SIG-M5 treated with dmso at 0.1 percent for 504 hours (cell line): ENCODE measurements around the gene SEC63.
"Not testable (repeated sequence)": the region's sequence is repeated elsewhere in the genome, so short reads cannot be mapped to it uniquely, and the experiment has no call there.

ENCODE experiments used
- DNase-seq: peaks from one replicate; lab custom pipeline; 2025; ENCODE audit not compliant: unreplicated experiment; lab: John Stamatoyannopoulos, UW

Gene SEC63

DNA sequence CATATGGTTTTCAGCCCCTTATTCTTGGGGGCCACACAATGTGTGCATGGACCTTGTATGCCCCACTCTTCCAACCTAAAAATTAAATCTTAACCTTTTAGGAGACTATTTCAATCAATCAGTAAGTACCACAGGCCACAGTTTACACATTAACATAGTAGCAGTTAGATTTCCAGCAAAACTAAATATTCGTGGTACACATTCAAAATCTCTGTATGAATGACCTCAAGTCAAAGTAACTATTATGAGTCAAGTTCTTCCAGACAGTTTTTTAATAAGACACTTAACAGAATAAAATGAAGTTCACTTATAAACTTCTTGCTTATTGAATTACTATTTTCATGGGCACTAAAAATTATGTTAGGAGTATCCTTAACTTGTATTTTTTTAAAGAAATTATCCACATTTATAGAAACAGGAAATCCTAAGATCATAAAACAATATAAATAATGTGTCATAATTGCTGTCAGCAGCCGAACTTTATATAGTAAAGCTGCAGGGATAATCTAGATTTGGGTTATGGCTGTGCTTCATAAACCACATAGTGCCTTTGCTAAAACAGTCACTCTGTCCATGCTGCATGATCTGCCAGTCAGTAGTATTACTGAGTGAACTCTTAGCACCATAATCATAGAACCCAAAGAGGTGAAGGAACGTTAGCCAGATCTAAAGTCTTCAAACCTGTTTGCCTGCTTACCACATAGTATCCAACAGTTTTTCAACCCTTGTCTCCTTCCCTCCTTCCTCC is 21.7 kb downstream of the SEC63 start:
- no peak for DNase-seq

DNA sequence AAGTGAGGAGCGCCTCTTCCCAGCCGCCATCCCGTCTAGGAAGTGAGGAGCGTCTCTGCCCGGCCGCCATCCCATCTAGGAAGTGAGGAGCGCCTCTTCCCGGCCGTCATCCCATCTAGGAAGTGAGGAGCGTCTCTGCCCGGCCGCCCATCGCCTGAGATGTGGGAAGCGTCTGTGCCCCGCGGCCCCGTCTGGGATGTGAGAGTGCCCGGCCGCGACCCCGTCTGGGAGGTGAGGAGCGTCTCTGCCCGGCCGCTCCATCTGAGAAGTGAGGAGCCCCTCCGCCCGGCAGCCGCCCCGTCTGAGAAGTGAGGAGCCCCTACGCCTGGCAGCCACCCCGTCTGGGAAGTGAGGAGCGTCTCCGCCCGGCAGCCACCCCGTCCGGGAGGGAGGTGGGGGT is 23.8 kb downstream of the SEC63 start:
- not testable (repeated sequence) for DNase-seq

DNA sequence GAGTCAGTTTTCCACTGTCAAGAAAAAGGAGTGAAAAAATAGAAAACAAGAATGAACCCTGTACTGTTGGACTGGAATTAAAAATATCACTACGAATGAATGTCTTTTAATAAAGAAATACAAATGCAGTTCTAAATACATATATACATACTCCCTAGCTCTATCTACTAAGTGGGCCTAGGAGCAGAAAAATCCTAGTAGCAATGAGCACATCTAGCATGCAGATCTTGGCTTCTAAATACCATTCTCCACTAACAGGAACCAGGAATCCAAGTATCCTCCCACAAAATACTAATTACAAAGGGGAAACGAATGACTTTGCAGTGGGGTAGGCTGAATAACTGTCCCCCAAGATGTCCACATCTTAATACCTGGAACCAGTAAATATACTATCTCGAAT is 25.4 kb downstream of the SEC63 start:
- DNase-seq = no peak

DNA sequence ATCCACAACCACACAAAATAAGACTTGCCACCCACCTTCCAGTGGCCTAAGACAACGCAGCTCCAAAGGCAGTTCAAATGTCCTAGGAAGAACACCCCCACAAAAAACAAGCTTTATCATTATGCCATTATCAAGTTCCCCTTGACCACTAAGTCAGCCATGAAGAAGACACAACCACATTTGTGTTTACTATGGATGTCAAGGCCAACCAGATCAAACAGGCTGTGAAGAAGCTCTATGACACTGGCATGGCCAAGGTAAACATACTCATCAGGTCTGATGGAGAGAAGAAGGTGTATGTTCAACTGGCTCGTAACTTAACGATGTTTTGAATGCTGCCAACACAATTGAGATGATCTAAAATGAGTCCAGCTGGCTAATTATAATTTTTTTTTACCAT is 26.1 kb downstream of the SEC63 start:
- no peak for DNase-seq

DNA sequence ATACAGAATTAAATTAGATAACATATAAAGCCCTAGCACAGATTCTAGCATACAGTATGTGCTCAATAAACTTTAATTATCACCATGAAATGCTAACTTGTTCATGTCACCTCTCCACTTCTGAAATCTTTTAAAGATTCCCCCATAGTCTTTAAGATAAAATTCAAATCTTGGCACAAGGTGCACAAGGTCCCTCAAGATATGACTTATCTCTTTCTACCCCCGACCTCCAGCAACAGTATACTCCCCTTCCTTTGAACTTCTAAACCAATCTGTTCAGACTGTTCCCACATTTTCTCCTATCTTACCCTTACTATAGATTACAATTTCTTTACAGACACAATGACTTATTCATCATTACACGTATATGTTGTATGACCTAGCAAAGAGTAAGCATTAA is 29.0 kb downstream of the SEC63 start:
- DNase-seq = no peak

DNA sequence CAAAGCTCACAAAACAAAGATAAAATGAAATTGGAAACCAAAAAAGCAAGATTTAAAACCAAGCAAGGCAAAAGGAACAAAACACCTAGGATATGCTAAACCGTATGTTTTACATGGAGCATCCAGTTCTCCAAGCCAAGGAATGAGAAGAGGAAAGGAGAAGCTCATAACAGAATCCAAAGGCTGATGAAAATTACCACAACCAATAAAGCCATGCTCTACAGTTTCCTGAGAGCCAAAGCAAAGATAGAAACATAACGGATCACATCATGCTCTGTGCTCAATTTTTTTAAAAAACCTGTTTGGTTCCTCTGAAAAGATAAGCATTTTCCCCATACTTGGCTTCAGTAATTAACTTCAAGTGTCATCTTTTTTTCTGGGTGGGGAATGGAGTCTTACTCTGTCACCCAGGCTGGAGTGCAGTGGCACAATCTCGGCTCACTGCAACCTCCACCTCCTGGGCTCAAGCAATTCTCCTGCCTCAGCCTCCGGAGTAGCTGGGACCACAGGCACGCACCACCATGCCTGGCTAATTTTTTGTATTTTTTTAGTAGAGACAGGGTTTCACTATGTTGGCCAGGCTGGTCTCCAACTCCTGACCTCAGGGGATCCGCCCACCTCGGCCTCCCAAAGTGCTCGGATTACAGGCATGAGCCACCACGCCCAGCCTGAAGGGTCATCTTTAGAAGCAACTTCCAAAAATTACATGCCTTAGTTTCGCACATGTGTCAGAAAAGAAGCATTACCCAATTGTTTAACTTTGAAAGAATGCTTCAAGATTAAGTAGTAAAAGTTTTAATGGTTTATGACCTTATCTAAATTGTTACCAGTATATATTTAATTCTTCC is 31.1 kb downstream of the SEC63 start:
- not testable (repeated sequence) for DNase-seq

DNA sequence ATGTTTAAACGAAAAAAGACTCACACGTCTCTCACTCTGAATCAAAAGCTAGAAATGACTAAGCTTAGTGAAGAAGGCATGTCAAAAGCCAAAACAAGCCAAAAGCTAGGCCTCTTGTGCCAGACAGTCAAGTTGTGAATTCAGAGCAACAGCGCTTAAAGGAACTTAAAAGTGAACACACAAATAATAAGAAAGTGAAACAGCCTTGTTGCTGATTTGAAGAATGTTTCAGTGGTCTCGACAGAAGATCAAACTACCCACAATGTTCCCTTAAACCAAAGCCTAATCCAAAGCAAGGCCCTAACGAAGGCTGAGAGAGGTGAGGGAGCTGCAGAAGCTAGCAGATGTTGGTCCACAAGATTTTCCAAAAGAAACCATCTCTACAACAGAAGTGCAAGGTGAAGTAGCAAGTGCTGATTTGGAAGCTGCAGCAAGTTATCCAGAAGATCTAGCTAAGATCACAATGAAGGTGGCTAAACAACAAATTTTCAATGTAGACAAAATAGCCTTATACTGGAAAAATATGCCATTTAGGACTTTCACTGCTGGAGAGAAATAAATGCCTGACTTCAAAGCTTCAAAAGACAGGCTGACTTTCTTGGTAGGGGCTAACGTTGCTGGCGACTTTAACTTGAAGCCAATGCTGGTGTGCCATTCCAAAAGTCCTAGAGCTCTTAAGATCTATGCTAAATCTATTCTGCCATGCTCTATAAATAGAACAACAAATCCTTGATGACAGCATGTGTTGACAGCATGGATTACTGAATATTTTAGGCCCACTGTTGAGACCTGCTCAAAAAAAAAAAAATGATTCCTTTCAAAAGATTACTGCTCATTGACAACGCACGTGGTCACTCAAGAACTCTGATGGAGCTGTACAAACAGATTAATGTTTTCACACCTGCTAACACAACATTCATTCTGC is 40.3 kb downstream of the SEC63 start:
- DNase-seq = no peak

DNA sequence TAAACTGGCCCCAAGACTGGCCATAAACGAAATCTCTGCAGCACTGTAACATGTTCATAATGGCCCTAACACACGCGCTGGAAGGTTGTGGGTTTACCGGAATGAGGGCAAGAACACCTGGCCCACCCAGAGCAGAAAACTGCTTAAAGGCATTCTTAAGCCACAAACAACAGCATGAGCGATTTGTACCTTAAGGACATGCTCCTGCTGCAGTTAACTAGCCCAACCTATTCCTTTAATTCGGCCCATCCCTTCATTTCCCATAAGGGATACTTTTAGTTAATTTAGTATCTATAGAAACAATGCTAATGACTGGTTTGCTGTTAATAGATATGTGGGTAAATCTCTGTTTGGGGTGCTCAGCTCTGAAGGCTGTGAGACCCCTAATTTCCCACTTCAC is 41.0 kb downstream of the SEC63 start:
- DNase-seq = not testable (repeated sequence)

DNA sequence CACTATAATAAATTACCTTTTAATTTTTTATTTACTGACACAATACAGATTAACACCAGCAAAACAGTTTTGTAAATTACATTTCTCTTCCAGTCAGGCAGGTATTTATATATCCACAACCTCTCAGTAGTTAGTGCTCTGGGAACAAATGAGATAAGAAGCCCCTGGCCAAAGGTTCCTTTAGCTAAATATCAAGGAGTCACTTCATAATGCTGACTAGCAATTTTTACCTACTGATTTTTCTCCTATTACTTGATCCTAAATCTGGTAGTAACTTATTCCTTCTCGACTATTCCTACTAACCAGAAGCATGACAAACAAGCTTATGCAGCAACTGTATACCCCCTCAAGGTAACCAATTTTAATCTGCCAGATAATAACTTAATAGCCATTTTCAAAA is 46.3 kb downstream of the SEC63 start:
- no peak for DNase-seq

DNA sequence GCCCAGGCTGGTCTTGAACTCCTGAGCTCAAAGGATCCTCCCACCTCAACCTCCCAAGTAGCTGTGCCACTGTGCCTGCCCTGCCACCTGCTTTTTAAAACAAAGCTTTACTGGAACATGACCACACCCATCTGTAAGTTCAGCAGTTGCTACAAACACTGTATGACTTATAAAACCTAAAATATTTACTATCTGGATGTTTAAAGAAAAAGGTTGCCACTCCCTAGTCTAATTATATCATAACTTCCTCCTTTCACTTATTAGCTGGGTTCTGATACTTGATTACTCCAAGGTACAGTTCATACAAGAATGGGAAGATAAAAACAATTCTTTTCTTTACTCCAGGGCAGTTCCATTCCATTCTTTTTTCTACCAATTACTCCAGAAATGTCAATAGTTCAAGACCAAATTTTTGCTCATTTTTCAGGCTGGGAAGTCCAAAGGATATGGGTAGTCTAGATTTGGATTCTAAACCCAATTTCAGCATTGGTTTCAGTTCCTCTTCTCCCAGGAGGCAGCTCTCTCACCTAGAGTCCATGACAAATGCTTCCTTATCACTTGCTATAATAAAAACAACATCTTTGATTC is 63.1 kb downstream of the SEC63 start:
- peak; percentile 58 for DNase-seq

DNA sequence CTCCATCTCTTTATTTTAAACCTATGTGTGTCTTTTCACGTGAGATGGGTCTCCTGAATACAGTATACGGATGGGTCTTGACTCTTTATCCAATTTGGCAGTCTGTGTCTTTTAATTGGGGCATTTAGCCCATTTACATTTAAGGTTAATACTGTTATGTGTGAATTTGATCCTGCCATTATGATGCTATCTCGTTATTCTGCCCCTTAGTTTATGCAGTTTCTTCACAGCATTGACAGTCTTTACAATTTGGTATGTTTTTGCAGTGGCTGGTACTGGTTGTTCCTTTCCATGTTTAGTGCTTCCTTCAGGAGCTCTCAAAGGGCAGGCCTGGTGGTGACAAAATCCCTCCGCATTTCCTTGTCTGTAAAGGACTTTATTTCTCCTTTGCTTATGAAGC is 67.6 kb downstream of the SEC63 start:
- not testable (repeated sequence) for DNase-seq

DNA sequence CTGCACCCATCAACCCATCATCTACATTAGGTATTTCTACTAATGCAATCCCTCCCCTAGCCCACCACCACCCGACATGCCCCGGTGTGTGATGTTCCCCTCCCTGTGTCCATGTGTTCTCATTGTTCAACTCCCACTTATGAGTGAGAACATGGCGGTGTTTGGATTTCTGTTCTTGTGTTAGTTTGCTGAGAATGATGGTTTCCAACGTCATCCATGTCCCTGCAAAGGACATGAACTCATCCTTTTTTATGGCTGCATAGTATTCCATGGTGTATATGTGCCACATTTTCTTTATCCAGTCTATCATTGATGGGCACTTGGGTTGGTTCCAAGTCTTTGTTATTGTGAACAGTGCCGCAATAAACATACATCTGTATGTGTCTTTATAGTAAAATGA is 72.1 kb downstream of the SEC63 start:
- not testable (repeated sequence) for DNase-seq

DNA sequence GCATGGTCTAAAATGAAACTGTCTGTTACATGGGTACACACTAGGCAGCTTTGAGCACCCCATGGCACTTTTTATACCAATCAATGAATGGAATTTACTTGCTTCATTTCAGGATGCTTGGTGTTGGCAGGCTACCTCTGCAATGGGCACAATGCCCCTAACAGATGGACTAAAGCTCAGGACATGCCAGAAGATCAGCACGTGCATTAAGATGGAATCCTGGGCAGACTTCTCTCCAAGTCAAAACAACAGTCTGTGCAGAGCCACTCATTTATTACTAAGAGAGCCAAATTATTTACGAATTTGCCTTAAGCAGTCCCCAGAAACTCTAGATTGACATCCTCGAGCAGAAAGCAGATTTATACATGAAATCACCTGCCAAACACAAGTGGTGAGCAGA is 78.1 kb downstream of the SEC63 start:
- DNase-seq = no peak

DNA sequence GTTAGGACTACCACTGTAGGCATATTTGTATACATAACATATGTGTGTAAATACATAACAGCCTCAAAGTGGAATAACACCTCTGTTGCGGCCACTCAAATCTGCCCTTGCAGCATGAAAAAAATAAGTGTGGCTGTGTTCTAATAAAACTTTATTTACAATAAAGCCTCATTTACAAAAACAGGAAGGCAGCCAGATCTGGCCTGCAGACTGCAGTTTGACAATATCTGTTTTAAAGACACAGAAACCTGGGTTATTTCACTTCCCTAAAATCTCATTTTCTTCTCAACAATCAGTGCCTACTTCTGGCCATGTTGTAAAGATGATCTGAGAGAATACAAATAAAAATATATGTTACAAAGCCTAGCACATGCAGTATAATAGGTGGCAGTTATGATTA is 80.0 kb downstream of the SEC63 start:
- DNase-seq = peak; percentile 28

DNA sequence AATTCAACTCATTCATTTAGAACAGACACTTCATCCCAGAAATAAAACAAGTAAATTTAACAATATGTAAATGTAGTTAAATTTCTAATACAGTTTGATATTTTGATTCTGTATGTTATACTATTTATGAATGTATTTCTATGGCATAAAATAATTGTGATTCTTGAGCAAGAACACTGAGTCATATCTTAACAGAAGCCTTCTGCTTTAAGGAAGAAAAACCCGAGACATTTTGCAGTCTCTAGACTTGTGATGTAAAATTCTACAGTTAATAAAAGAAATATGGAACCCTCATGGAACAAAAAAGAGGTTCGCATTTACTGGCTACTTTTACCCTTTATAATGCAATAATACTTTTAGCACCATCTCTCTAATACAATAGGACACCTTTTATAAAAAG is 86.0 kb downstream of the SEC63 start:
- DNase-seq = no peak

DNA sequence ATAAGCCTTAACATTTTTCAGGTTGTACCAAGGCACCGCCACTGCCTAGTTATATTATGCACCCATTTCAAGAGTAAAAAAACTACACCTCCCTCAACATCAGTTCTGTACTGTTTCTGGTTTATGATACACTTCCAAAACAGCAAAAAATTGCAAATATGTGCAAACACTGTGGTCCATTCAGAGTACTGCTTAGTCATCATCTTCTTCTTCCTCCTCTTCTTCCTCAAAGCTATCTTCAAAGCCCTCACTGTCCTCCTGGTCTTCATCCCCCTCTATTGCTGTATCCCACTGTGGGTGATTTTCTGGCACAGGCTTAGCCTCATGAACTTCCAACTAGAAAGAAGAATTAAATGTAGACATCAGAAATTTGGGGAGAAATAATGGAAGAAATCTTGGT is 86.5 kb downstream of the SEC63 start:
- DNase-seq = not testable (repeated sequence)

DNA sequence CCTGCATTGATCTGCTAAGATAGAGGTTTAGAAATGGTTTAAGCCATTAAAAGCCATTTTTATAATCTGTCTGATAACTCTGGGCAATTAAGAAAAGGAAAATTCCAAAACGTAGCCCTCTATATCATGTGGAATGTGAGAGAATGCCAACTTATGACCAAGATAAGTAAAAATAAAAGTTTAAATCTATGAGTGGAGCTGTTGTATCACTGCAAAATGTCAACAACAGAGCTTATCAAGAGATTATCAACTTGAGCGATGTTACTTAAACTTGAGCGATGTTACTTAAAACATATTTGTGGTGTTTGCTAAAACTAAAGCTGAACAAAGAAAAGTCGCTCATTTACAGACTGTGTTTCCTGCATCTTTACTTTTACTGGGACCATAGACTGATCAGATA is 87.0 kb downstream of the SEC63 start:
- no peak for DNase-seq

DNA sequence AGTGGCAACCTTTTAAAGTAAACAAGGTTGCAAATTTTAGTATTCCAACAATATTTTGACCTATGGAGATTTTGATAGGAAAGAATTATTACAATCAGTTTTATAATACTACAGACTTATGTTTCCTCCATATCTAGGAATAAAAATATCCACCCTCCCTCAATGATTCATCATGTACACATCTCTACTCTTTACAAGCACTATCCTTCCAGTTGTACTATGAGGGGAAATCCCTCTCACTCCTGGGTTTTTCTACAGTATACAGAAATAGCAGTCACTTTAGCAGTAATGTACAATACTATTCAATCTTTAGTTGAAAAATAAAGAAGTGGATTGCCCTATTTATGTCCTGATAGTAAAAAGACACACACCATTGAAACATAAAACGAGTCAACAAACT is 87.6 kb downstream of the SEC63 start:
- DNase-seq = no peak

DNA sequence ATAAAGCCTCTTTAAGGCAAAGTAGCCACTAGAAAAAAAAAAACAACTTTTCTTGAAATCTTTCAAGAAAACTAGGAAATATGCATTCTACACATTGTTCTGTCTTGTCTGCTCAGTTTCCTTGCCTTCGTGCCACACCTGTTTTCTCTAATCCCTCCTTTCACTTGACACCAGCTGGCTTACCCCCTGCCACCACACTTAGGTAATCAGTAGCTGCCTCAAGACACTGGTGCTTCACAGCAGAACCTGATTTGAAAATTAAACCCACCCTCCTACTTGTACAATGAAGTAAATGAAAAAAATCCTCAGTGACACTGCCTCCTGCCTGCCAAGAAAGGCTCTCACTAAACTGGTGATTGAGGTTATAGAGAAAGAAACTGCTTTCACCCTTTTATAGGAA is 88.1 kb downstream of the SEC63 start:
- no peak for DNase-seq

DNA sequence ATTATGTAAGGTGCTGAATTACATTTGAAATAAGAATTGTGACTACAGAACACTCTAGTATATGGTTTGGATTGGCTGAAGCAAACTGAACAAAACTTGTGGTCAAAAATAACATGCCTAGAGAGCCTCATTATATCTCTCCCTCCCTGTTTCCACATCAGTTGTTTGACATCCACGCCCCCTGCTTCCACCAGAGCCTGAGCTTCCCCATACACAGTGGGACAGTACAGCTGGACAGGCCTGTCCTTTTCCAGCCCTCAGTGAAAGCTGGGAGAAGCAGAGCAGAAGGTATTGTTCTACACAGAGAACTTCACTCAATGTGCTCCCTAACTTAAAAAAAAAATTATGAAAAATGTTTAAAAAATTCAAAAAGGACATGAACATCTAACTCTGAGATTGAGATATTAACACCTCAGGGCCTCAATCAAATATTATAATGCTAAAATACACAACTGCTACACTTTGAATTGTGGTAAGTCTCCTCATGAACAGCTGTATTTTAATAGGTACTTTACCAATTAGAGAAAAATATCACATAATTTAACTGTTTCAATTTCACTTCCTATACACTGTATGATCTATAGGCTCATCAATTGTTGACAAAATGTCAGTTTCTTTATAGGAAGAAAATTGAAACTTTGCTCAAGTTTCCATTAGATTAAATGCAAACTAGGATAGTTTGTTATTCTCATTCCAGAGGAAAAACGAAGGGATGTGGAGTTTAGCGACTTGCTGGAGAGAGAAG is 89.0 kb downstream of the SEC63 start:
- no peak for DNase-seq

DNA sequence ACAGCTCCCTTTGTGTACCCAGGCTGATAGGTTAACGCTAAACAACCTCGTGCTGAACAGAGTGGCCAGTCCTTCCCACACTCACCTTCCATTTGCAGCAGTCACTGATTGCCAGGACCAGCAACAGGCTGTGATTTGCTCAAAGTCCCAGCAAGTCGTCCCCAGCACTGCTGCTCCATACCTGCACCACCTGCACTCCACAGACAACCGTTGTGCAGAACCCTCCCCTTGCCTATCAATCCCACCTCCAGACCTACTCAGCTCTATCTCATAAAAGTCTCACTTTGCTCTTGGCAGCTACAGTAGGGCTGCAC is 90.7 kb downstream of the SEC63 start:
- no peak for DNase-seq
